ENCODE measurements around the gene TANC2.

The TANC2 gene

GRCh38 chr17:62963296-62963695, 2.7 kb upstream of the TANC2 start:
- TF ChIP-seq, protein P1, sequence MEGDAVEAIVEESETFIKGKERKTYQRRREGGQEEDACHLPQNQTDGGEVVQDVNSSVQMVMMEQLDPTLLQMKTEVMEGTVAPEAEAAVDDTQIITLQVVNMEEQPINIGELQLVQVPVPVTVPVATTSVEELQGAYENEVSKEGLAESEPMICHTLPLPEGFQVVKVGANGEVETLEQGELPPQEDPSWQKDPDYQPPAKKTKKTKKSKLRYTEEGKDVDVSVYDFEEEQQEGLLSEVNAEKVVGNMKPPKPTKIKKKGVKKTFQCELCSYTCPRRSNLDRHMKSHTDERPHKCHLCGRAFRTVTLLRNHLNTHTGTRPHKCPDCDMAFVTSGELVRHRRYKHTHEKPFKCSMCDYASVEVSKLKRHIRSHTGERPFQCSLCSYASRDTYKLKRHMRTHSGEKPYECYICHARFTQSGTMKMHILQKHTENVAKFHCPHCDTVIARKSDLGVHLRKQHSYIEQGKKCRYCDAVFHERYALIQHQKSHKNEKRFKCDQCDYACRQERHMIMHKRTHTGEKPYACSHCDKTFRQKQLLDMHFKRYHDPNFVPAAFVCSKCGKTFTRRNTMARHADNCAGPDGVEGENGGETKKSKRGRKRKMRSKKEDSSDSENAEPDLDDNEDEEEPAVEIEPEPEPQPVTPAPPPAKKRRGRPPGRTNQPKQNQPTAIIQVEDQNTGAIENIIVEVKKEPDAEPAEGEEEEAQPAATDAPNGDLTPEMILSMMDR (IDR thresholded peaks at IDR 0.05; ENCODE audit: insufficient read depth, low read depth, low read length, missing control alignments) = no peak
- no peak for DNase-seq (ENCODE audit: low read depth)

DNA sequence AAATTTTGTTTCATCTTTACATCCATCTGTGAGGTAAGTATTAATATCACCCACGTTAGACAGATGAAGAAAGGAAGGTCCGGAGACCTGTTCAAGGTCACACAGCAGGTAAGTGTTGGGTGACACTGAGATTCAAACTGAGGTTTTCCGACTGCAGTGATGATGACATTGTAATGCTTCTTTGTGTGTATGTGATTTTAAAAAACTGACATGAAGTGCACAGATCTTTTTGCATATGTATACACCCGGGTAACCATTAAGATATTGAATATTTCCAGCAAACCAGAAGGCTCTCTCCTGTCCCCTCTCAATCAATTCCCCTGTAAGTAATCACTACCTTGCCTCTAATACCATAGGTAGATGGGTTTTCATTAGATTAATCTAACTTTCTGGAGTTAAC, 1.5 kb upstream of the TANC2 start:
- H3K4me3 ChIP-seq (ENCODE audit: low read depth, low read length) = no peak overlapping the region
- DNase-seq (ENCODE audit: low read depth) = no peak
- TF ChIP-seq, protein P1 (IDR thresholded peaks at IDR 0.05; ENCODE audit: insufficient read depth, low read depth, low read length, missing control alignments) = no peak

More at GRCh38 chr17:62963296-62963695, 2.7 kb upstream of the TANC2 start:
- H3K4me3 ChIP-seq (ENCODE audit: low read depth, low read length) = no peak overlapping the region

DNA sequence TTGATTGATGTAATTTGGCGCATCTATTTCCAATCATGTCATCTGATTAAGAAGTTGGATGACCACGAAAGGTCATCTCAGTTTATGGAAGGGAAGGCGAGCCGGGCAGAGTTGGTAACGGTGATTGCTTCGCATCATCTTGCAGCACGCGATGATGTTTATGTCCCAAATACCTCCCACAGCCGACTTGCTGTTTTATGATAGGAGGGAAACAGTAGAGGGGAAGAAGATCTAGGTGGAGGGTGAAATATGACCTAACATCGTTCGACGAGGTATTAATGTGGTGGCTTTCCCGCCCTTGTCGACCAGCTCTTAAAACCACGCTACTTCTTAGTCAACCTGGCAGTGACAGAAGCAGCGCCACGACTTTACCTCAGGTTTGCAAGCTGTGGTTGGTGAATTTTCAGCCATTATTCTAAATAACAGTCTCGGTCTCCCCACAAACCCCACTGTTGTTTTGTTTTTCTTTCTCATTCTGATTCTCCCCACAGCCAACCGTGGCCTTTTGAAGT, 805 bp upstream of the TANC2 start:
- TF ChIP-seq, protein P1 (IDR thresholded peaks at IDR 0.05; ENCODE audit: insufficient read depth, low read depth, low read length, missing control alignments) = no peak
- H3K4me3 ChIP-seq (ENCODE audit: low read depth, low read length) = peak overlapping the region; percentile 68

GRCh38 chr17:62966426-62967204, 580 bp downstream of the TANC2 start:
- no peak for DNase-seq (ENCODE audit: low read depth)
- peak overlapping the region; percentile 66 for H3K4me3 ChIP-seq (ENCODE audit: low read depth, low read length)
- TF ChIP-seq, protein P1 (IDR thresholded peaks at IDR 0.05; ENCODE audit: insufficient read depth, low read depth, low read length, missing control alignments) = no peak

More for the DNA sequence above, 805 bp upstream of the TANC2 start:
- DNase-seq (ENCODE audit: low read depth) = peak; percentile 65

GRCh38 chr17:62967205-62967529, 1.1 kb downstream of the TANC2 start:
- TF ChIP-seq, protein P1 (IDR thresholded peaks at IDR 0.05; ENCODE audit: insufficient read depth, low read depth, low read length, missing control alignments) = no peak
- H3K4me3 ChIP-seq (ENCODE audit: low read depth, low read length) = peak overlapping the region; percentile 66; the same call in 1 of the 2 replicates
- DNase-seq (ENCODE audit: low read depth) = no peak

GRCh38 chr17:62968445-62968923, 2.4 kb downstream of the TANC2 start:
- peak; percentile 81 for DNase-seq (ENCODE audit: low read depth)
- H3K4me3 ChIP-seq (ENCODE audit: low read depth, low read length) = no peak overlapping the region
- TF ChIP-seq, protein P1 (IDR thresholded peaks at IDR 0.05; ENCODE audit: insufficient read depth, low read depth, low read length, missing control alignments) = peak; percentile 69

Data from GM12865 (cell line).